GM19324 (cell line): ENCODE measurements around the gene PRAMEF1.
"Not testable (repeated sequence)": the region's sequence is repeated elsewhere in the genome, so short reads cannot be mapped to it uniquely, and the experiment has no call there.

Source experiments
- ATAC-seq: cut with Tn5 transposase; IDR thresholded peaks from one replicate; pipeline ENCODE4 v1.9.1; 2021; ENCODE audit warnings: mild to moderate bottlenecking, moderate library complexity; ENCODE audit not compliant: unreplicated experiment, low FRiP score

PRAMEF1 gene

GRCh38 chr1:12774801-12775345, 16.3 kb upstream of the PRAMEF1 start:
- no peak for ATAC-seq

GRCh38 chr1:12775443-12775842, 15.8 kb upstream of the PRAMEF1 start:
- no peak for ATAC-seq

DNA sequence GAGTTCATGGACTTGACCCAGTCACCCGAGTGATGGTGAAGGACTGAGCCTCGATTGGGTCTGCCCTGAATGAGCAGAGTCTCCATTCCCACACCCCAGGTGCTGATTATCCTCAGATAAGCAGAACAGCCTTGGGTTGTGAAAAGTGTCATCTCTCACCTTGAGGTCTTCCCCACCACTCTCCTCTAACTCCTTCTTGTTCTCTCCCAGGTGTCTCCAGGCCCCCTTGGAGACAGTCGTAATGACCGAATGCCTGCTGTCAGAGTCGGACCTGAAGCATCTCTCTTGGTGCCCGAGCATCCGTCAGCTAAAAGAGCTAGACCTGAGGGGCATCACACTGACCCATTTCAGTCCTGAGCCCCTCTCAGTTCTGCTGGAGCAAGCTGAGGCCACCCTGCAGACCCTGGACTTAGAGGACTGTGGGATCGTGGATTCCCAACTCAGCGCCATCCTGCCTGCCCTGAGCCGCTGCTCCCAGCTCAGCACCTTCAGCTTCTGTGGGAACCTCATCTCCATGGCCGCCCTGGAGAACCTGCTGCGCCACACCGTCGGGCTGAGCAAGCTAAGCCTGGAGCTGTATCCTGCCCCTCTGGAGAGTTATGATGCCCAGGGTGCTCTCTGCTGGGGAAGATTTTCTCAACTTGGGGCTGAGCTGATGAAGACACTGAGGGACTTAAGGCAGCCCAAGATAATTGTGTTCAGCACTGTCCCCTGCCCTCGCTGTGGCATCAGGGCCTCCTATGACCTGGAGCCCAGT, 14.2 kb upstream of the PRAMEF1 start:
- no peak for ATAC-seq

- no peak for ATAC-seq
Measured at GRCh38 chr1:12778061-12778460, 13.1 kb upstream of the PRAMEF1 start.

DNA sequence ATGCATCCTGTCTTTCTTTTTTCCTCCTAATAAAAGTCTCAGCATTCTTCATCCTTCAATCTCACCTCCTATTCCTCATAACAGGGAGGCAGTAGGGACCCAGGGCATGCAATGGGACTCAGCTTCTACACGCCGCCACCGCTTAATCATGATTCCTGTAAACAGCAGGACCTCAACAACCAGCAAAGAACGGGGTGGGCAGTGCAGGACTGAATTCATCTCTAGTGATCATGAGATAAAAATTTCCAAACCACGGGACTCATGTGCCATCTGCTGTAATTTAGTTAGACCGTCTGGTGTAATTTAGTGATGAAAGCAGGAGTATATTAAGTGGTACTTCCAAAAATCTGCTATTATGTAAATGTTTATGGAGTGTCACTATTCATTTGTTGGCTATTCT, 12.3 kb upstream of the PRAMEF1 start:
- ATAC-seq, result no peak

- ATAC-seq, result not testable (repeated sequence)
Measured at GRCh38 chr1:12781488-12781887, 9.7 kb upstream of the PRAMEF1 start.

- not testable (repeated sequence) for ATAC-seq
Measured at GRCh38 chr1:12783783-12784182, 7.4 kb upstream of the PRAMEF1 start.

- ATAC-seq, result not testable (repeated sequence)
Measured at GRCh38 chr1:12784729-12785128, 6.5 kb upstream of the PRAMEF1 start.

- no peak for ATAC-seq
Measured at GRCh38 chr1:12798911-12799310, 7.7 kb downstream of the PRAMEF1 start.

DNA sequence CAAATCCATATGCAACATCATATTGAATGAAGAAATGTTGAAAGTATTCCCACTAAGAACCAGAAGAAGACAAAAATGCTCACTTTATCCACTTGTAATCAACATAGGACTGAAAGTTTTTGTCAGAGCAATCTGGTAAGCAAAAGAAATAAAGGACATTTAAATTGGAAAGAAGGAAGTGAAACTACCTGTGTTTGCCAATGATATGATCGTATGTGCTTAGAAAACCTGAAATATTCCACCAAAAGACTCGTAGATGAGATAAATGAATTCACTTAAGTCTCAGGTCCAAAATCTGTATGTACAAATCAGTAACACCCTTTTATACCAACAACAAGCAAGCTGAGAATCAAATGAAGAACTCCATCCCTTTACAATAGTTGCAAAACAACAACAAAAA, 8.5 kb downstream of the PRAMEF1 start:
- ATAC-seq, result no peak

- ATAC-seq, result no peak
Measured at GRCh38 chr1:12809933-12810332, 18.7 kb downstream of the PRAMEF1 start.

- ATAC-seq, result no peak
Measured at GRCh38 chr1:12810691-12811408, 19.7 kb downstream of the PRAMEF1 start.

DNA sequence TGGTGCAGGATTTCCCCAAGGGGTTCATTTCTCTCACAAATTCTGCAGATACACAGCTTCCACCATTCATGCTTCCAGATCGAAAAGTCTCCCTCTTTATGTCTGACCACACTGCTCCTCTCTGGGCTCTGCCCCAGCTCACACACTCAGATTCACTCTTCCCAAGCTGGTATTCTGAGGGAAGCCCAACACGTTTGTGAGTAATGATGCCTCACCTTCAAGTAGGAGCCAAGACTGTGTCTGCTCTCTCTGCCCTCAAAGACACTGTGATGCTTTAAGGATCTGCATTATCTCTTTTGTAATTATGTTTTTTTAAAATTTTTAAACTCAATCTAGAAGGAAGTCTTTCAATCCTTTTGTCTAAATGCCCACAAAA, 20.2 kb downstream of the PRAMEF1 start:
- no peak for ATAC-seq

DNA sequence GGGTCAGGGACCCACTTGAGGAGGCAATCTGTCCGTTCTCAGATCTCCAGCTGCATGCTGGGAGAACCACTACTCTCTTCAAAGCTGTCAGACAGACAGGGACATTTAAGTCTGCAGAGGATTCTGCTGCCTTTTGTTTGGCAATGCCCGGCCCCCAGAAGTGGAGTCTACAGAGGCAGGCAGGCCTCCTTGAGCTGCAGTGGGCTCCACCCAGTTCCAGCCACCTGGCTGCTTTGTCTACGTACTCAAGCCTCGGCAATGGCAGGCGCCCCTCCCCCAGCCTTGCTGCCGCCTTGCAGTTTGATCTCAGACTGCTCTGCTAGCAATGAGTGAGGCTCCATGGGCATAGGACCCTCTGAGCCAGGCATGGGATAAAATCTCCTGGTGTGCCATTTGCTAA, 27.9 kb downstream of the PRAMEF1 start:
- ATAC-seq, result not testable (repeated sequence)

GRCh38 chr1:12831310-12831709, 40.1 kb downstream of the PRAMEF1 start, which contains the start of gene PRAMEF11:
Gene PRAMEF11 (minus strand): TSS chr1:12831410. CDS start chr1:12828789, 2,621 bp downstream.
- not testable (repeated sequence) for ATAC-seq

DNA sequence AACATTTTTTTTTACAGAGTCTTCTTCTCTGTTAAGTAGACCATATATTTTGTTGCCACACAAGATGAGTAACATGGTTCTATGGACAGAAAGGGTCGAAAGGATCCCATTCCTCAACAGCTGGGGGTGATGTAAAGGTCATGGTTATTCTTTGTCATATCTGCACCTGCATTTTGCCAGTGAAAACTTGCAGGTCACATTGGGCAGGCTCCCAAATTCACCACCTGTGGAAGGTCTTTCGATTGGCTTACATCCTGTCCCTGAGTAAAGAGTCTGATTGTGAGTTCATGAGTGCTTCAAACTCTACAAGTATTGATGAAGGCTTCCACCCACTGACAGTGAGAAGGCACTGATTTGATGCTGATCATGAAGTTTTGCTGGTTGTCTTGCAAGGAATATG, 42.1 kb downstream of the PRAMEF1 start:
- ATAC-seq, result not testable (repeated sequence)
